ENCODE measurements around the gene SRGAP2. TPM values are rescaled to one million over a fixed set of nuclear protein-coding genes. Genes with fewer than 3 reads are reported as not detected.
A peak's percentile ranks its signal among the peaks of the same experiment; 100 is the strongest.
"Not testable (repeated sequence)": the region's sequence is repeated elsewhere in the genome, so short reads cannot be mapped to it uniquely, and the experiment has no call there.

The SRGAP2 gene
- total RNA-seq = 10 to 100 TPM; 13.1 to 15.0 TPM
- long read RNA-seq, partial matches to known transcripts = 0 of 1 reads
- long read RNA-seq, other reads (novel, unspliced or antisense) = 1 of 1 reads

DNA sequence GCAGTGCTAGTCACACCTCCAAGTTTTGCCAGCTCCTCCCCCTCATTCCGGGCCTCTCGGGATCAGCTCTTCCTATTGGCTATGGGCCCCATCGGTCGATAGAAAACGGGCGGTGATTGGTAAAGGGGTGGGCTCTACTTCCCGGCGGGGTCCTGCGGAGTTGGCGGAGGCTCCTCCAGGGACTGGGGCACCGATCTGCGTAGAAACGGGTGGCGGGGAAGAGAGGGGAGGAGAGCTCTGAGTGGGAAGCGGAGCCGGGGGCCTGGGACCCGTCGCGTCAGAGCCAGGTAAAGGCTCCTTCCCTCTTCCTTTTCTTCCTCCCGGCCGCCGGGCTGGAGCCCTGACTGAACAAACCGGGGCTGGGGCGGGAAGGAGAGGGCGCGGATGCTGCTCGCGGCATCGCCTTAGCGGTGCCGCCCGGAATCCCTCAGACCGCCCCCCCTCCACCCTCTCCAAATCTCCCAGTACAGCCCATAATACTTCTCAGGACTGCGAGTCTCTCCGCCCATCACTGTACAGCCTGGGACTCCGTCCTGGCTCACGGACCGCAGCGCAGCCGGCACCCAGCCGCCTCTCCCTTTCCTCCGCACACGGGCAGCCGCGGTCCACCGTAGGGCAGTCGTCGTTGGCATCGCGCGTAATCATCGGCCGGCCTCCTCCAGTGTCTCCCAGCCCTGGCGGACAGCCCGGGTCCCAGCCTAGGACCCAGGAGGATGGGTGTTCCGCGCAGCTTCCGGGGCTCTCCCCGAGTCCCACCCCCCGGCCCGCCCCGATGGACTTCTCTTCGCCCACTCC lies at the start of gene SRGAP2:
Gene SRGAP2, plus strand, starts transcription at position 178 of the 795 bp plus-strand sequence. CDS start 2,430 bp downstream, outside the sequence.
- DNase-seq = peak; percentile 52 to 53
- peak; percentile 19 for ATAC-seq
- intact Hi-C loops (cut with DNase I, micrococcal nuclease) = not testable (repeated sequence)

DNA sequence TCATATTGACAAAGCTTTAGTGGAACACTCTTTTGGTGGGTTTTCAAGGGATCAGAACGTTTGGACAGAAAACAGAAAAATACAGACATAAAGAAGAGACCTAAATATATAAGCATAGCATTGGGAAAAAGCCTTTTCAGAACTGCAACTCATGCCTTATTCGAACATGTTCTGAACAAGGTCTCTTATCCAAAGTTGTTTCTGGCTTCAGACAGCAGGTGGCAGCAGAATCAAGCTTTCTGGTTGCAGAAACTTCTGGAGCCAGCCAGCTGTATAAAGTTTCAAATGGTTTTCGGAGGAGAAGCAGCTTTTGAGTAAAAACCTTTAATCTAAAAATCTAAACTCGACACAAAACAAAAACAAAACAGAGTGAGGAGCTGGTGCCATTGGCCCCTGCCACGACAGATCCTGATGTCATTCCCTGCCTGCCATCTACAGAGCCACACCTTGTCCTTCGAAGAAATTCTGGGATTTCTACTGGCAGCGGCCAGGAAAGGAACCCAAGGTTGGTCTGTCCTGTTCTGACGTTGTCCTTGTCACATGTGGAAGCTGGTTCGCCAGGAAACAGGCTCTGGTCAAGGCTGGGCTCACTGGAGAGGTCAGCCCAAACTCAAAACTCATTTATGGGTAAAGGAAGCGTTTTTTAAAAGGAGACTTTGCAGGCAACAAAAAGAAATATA lies 35.9 kb upstream of the SRGAP2 start:
- ATAC-seq = peak; percentile 75
- DNase-seq; intact Hi-C loops (cut with DNase I, micrococcal nuclease): not testable (repeated sequence)

DNA sequence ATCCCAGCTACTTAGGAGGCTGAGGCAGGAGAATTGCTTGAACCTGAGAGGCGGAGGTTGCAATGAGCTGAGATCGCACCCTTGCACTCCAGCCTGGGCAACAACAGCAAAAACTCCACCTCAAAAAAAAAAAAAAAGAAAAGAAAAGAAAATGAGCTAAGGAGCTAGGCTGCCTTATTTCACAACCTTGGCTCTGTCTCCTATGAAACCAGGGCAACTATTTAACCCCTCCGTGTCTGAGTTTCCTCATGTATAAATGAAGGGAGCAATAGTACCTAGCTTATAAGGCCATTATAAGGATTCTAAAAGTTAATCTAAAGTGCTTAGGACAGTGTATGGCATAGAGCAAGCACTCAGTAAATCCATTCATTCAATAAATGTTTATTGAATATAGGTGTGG lies 33.5 kb upstream of the SRGAP2 start:
- intact Hi-C loops (cut with DNase I, micrococcal nuclease); DNase-seq; ATAC-seq: not testable (repeated sequence)

DNA sequence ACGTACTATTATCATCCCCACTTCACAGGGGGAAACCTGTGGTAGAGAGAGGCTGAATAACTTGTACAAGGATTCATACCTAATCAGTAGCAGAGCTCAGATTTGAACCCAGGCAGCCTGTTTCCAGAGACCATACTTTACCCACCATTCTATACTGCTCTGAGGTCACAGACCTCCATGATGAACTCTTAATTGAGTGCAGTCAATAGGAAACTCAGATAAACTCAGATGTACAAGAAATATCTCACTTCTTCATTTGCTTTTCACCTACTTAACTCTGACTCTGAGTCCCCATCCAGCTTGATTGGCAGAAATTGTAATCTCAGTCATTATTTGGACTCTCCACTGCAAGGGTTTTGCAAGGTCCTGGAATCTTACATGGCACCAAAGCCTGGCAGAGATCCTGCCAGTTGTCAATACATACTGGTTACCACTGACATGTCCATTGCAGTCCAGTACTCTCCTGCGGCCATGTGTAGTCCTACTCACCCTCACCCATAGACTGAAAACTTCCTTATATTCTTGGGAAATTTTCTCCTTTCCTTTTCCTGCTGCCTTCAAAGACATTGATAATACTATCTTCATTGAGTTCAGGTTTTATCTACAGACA lies 30.1 kb upstream of the SRGAP2 start:
- DNase-seq; intact Hi-C loops (cut with DNase I, micrococcal nuclease): not testable (repeated sequence)

DNA sequence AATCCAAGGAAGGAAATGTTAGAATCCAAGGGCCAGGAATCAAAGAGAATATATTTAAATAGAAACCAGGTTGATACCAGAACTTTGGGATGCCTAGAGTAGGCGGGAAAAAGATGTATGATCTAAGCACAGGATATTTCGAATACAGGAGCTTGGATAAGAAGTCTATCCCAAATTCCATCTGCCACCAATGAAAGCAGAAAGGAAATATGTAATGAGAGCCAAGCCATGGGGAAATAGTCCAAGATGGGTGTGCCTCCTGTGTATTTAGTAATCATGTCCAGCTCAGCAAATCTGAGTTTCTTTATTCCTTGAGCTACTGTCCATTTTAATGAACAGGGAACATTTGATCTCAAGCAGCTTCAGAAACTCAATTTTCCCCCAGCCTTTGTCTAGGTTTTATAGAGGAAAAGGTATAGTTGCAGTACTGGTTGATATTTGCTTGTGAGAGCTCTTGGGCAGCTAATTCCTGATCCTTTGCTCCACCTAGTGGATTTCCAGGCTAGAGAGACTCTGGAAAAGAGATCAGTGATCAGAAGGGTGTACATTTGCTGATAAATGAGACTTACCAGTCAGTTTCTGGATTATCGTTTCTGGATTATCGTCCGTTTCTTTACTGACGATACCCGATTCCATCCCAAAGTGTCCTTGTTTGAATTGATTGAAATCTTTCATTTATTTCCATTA lies 29.0 kb upstream of the SRGAP2 start:
- ATAC-seq = peak; percentile 63
- DNase-seq; intact Hi-C loops (cut with DNase I, micrococcal nuclease): not testable (repeated sequence)

More for the DNA sequence above, 30.1 kb upstream of the SRGAP2 start:
- ATAC-seq = not testable (repeated sequence)

DNA sequence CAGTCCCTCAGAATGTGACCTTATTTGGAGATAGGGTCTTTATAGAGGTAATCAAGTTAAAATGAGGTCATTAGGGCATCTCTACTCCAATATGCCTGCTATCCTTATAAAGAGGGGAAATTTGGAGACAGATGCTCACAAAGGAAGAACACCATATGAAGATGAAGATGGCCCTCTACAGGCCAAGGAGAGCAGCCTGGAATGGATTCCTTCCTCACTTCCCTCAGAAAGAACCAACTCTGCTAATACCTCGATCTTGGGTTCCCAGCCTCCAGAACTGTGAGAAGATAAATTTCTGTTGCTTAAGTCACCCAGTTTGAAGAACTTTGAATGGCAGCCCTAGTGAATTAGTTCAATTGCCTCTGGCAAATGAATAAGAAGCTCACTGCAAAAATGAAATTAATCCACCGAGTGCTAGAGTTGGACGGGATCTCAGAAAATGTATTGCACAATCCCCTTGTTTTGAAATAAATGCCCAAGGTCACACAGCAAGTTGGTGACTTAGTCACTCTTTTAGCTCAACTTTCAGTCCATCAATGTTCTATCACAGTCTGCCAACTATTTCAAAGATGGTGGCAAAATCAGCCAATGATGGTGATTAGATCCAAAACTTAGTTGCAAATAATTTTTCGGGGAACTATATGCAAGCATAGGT lies 27.8 kb upstream of the SRGAP2 start:
- DNase-seq; ATAC-seq; intact Hi-C loops (cut with DNase I, micrococcal nuclease): not testable (repeated sequence)

DNA sequence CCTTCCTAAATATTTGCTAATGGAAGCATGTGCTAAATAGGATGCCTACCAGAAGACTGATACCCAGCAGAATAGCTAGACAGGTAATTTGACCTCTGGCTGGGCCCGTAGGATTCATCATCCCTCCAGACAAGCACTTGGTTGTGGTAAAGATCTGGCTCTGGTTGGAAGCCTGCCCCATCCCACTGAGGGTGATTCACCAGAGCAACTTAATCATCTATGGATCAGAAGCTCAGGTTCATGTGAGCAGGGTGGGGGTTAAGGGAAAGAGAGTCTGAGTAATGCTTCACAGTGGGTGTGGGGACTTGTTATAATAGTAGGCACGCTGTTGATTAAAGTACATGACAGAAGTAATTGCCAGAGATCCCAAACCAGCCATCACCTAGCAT lies 27.2 kb upstream of the SRGAP2 start:
- DNase-seq; intact Hi-C loops (cut with DNase I, micrococcal nuclease); ATAC-seq: not testable (repeated sequence)

DNA sequence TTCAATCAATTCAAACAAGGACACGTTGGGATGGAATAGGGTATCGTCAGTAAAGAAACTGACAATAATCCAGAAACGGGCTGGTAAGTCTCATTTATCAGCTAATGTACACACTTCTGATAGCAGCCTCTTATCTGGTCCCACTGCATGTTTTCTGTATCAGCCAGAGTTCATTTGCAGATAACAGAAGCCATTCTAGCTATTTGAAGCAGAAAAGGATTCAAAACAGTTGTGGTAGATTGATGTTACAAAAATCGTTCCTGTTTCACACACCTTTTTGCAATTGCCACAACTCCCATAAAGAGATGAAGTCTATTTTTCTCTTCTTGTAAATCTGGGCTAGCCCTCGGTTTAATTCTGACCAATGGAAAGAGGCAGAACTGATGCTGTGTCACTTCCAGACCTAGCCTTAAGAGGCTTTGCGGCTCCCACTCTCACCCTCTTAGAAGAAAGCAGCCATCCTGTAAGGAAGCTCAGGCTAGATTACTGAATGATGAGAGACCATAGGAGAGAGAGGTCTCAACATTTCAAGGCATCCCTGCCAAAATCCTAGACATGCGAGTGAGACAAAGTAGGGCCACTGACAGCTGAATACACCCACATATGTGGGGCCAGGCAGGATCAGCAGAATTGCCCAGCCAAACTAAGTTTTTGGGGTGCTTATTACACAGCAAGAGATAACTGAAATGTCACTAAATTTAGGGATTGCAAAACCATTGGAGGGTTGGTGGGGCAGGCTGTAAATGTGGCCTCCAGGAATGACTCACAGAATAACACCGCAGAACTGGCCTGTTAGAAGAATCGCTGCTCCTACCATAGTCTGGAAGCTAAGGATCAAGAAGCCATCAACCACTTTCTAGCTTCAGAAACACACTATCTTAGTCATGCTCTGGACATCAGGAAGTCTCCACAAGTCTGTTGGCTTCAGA lies 25.0 kb upstream of the SRGAP2 start:
- intact Hi-C loops (cut with DNase I, micrococcal nuclease); DNase-seq; ATAC-seq: not testable (repeated sequence)

DNA sequence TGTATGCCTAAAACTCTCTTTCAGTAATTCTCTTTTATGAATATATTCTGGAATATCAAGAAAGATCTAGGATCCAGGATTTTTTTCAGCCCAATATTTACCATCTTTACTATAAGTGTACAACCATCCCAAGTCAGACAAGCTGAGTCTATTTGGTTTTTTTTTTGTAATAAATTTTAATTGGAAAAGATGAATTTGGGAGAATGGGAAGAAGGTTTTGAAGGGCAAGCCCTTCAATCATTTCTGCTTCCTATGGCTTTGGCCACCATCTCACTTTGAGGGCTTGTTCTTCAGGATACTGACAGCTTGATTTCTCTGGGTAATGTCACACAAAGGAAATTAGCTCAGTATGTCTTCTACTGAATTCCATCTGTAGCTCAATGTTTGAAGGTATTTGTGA lies 23.7 kb upstream of the SRGAP2 start:
- DNase-seq; intact Hi-C loops (cut with DNase I, micrococcal nuclease); ATAC-seq: not testable (repeated sequence)

DNA sequence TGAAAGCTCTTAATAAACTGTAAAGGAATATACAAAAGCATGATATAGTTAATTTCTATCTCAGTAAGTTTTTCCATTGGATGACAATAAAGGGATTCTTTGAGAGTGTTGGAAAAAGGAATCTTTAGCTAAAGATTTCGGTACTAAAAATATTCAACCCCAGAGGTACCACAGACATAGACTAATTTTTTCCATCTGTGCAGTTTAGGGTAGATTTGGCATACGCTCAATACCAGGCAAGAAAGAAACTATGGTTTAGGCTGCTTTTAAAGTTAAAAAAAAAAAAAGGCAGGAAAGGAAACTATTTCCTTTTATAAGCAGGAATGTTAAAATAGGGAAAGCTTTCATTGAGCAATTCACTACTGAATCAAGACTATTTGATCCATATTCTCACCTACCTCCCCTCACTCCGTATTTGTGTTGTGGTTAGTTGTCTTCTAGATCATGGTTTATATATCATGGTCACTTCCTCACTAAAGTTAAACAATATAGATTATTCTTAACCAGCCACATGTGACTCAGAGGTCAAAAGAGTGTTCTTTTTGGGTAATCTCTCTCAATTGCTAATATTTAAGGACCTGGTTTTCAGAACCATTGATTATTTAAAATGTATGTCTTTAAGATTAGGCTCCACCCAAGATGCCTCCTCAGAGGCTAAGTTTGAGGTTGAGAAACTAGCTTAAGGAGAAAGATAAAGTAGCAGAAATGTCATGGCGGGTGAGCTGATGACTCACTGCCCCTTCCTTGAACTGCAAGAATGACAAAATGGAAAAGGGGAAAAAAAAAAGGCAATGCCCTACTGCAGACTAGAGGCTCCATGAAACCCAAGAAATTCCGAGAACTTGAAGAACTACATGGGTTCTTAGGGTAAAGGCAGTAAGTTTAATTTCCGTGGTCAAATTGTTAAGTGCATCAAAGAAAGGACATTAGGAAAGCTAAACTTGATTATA lies 20.7 kb upstream of the SRGAP2 start:
- intact Hi-C loops (cut with DNase I, micrococcal nuclease); DNase-seq; ATAC-seq: not testable (repeated sequence)

DNA sequence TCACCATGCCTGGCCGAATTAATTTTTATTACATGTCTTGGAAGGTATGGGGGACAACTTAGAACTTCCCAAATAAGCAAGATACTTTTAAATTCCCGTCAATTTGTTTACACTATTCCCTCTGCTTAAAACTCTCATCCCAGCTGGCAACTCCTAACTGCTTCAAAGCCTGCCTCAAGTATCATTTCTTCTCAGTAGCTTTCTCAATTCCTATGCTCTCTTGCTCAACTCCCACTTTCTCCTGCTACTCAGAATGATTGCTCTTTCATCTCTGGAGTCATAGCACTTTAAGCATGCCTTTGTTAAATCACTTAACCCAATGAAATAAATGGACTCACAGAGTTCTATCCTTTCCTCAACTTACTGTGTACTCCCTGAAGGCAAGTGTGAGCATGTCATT lies 19.6 kb upstream of the SRGAP2 start:
- ATAC-seq; DNase-seq; intact Hi-C loops (cut with DNase I, micrococcal nuclease): not testable (repeated sequence)

DNA sequence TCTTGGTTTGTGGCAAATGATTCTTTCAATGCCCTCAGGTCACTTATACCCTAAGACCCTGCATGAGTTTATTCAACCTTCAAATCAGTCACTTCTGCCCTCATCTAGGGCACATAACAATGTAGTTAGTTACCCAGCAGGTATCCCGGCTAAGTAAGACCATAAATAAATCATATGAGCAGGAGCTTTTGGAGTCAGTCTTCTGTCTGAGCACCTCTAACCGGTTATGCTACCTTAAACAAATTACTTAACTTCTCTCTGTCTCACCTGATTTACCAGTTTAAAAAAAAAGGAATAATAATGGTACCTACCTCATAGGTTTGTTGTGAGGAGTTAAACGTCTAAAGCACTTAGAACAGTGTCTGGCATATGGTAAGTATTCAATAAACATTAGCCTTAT lies 17.6 kb upstream of the SRGAP2 start:
- intact Hi-C loops (cut with DNase I, micrococcal nuclease); ATAC-seq: not testable (repeated sequence)

DNA sequence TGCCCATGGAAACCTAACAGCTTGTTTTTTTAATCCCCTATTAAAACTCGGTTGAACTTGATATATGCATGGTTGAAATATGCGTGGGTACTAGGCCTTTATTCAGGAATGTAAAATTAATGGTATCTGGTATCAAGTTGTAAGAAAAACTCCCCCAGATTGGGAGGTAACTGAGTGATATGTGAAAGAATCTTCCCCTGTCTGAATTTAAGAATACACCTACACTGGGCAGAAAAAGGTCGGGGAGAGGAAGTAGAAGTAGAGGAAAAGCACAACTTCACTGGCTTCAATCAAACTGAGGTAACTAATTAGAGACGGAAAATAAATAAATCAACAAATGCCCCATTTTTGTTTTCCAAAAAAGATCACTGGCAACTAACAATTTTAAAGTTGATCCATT lies 16.5 kb upstream of the SRGAP2 start:
- ATAC-seq; intact Hi-C loops (cut with DNase I, micrococcal nuclease); DNase-seq: not testable (repeated sequence)

More for the DNA sequence above, 17.6 kb upstream of the SRGAP2 start:
- not testable (repeated sequence) for DNase-seq

DNA sequence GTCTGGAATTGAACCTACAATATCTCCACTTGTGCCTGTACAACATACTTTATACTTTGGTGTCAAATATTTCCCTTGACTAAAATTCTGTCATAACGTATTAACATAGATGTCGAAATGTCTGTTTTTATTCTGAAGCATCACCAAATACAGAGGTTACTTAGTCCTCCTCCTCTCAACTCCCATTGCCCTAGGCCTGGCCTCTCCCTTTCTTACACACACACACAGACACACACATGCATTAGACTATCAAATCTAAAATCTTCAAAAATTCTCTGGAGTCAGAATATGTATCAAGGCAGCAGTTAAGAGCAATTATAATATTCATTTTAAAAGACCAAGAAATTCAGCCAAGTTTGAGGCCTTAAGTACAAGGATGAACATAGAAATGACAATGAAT lies 8.2 kb upstream of the SRGAP2 start:
- DNase-seq; ATAC-seq; intact Hi-C loops (cut with DNase I, micrococcal nuclease): not testable (repeated sequence)

DNA sequence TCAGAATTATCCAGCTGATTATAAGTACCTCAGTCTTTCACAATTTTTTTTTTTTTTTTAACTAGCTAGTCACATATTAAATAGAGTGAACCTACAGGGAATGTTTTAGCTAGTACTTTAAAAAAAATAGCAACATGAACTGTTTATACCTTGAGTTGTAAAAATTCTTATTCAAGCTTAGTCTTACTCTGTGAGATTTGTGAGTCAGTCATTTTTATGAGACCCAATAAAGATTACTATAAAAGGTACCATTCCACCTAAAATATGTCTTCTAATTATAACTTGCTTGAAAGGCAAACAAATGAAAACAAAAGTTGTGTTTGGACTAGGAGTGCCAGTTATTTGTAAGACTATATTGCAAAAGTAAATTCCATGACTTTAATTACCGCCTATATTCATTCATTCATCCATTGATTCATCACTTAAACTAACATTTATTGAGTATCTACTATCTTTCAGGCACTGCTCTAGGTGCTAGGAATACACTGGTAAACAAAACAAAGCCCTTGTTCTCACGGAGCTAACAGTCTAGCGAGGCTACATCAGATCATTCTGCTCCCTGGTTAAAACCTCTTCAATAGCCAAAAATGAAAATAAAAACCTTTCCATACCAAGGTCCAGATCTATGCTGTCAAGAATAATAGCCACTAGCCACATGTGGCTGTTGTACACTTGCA lies 6.5 kb upstream of the SRGAP2 start:
- intact Hi-C loops (cut with DNase I, micrococcal nuclease); DNase-seq: not testable (repeated sequence)
- peak; percentile 82 for ATAC-seq

All from left colon (tissue), 2 donors.